HepG2 (cell line): ENCODE data around the gene FAM229A. TPM values are rescaled to one million over a fixed set of nuclear protein-coding genes. Genes with fewer than 3 reads are reported as not detected.

Experiments used
- FOXO1 ChIP-seq: sonication (generic); formaldehyde crosslinking; IDR thresholded peaks from 2 replicates; pipeline ENCODE4 v1.4.0; 2020; ENCODE audit warnings: missing genetic modification reagents
- NFRKB ChIP-seq: fragments of 450-650 bp; IDR thresholded peaks from 2 replicates; pipeline ENCODE4 v1.6.1; 2017
- SP1 ChIP-seq, 2 experiments: fragments of 450-650 bp in 1 of 2; sonication (generic) in 1 of 2; formaldehyde crosslinking in 1 of 2; IDR thresholded peaks; 2 replicates each; pipeline versions ENCODE4 v1.4.0 to v1.6.1; 2016 to 2020; ENCODE audit warnings: missing genetic modification reagents in 1 of 2
- TGIF2 ChIP-seq: IDR thresholded peaks from 2 replicates; pipeline ENCODE4 v1.6.1; 2016; ENCODE audit warnings: control low read depth, missing compliant biosample characterization
- ZBTB7A ChIP-seq: sonication (generic); formaldehyde crosslinking; IDR thresholded peaks from 2 replicates; pipeline ENCODE4 v1.8.0; 2022; ENCODE audit warnings: mild to moderate bottlenecking, missing genetic modification reagents
- ZNF292 ChIP-seq: sonication (generic); formaldehyde crosslinking; IDR thresholded peaks from 2 replicates; pipeline ENCODE4 v1.8.1; 2022; ENCODE audit warnings: mild to moderate bottlenecking, low read depth, missing genetic modification reagents, borderline replicate concordance
- ZNF30 ChIP-seq: sonication (generic); formaldehyde crosslinking; IDR thresholded peaks from 2 replicates; pipeline ENCODE4 v1.5.0; 2020; ENCODE audit warnings: mild to moderate bottlenecking, missing genetic modification reagents
- ZNF510 ChIP-seq: sonication (generic); formaldehyde crosslinking; IDR thresholded peaks from 2 replicates; pipeline ENCODE4 v1.4.0; 2020; ENCODE audit warnings: low read depth, mild to moderate bottlenecking, missing genetic modification reagents
- ZNF550 ChIP-seq: sonication (generic); formaldehyde crosslinking; IDR thresholded peaks from 2 replicates; pipeline ENCODE4 v1.4.0; 2020; ENCODE audit warnings: mild to moderate bottlenecking, missing genetic modification reagents, borderline replicate concordance
- polyA plus RNA-seq, 8 experiments: library from polyadenylated mRNA; depleted of rRNA in 3 of 8; stranded (reverse) in 7 of 8; unstranded in 1 of 8; fragments of >200 nt; fragmentation: Illumina TruSeq in 4 of 8; extraction: Trizol in 4 of 8; gene quantifications; 2 replicates each; pipeline versions ENCODE4 v1.2.1 to v1.2.3, GENCODE V29; 2011 to 2016; ENCODE audit warnings: low read depth in 4 of 8, missing spikeins in 1 of 8, mixed read lengths in 1 of 8; ENCODE audit not compliant: insufficient read depth in 1 of 8
- total RNA-seq, 5 experiments: library from RNA; depleted of rRNA; stranded (reverse); fragments of >200 nt; fragmentation: Illumina TruSeq; extraction: Trizol; gene quantifications; 2 replicates each; pipeline ENCODE4 v1.2.3, GENCODE V29; 2016; ENCODE audit warnings: low read depth in 1 of 5
- TF ChIP-seq, protein P1 (sequence below): sonication (generic); formaldehyde crosslinking; IDR thresholded peaks from 2 replicates; pipeline ENCODE4 v1.8.0; 2022; ENCODE audit warnings: low read depth, missing genetic modification reagents
- TF ChIP-seq, protein P2 (sequence below): sonication (generic); formaldehyde crosslinking; IDR thresholded peaks from 2 replicates; pipeline ENCODE4 v1.4.0; 2020; ENCODE audit warnings: missing genetic modification reagents
- TF ChIP-seq, protein P3 (sequence below): sonication (generic); formaldehyde crosslinking; IDR thresholded peaks from 2 replicates; pipeline ENCODE4 v1.4.0; 2020; ENCODE audit warnings: missing genetic modification reagents, mild to moderate bottlenecking, borderline replicate concordance
- TF ChIP-seq, protein P4 (sequence below): sonication (generic); formaldehyde crosslinking; IDR thresholded peaks from 2 replicates; pipeline ENCODE4 v1.5.1; 2020; ENCODE audit warnings: mild to moderate bottlenecking, missing genetic modification reagents
- TF ChIP-seq, protein P5 (sequence below): sonication (generic); formaldehyde crosslinking; IDR thresholded peaks from 2 replicates; pipeline ENCODE4 v1.4.0; 2020; ENCODE audit warnings: missing genetic modification reagents

Gene FAM229A
- total and polyA plus RNA-seq, 2 of the 13 experiments (the other 11 are each of a cell fraction or from before 2014, with no cell fraction given) = 3.2 to 17.6 TPM

DNA sequence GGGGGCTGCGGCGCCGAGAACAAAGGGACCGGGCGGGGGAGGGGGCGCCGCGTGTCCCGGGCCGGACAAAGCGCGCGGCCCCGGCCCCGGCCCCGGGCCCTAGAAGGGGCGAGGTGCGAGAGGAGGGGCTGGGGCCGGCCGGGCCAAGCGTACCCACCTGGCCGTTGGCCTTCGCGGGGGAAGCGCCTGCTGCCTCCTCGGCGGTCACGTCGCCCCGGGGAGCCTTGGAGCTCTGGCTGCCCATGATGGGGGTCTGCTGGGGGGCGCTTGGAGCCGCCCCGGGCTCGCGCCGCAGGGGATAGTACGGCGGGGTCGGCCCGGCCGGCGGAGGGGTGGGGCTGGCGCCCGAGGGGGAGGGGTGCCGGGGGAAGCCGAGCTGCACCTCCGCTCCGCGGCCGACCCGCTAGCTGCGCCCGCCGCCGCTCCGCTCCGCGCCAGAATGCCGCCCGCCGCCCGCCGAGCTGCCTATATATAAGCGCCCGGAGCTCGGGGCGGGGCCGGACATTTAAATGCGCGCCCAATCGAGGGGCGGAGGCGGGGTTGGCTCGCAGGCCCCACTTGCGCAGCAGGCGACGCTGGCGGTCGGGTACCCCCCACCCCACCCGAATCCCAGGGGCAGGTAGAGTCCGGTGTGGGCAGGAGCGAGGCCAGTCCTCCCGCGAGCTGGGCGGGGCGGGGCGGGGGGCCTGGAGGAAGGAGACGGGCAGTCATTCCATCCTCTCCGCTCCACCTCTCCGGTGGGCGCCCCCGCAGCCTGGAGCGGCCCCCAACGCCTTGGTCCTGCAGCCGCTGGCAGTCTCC lies 26.3 kb downstream of the FAM229A start, which contains the start of gene MARCKSL1 (continued):
- TF ChIP-seq, protein P1, sequence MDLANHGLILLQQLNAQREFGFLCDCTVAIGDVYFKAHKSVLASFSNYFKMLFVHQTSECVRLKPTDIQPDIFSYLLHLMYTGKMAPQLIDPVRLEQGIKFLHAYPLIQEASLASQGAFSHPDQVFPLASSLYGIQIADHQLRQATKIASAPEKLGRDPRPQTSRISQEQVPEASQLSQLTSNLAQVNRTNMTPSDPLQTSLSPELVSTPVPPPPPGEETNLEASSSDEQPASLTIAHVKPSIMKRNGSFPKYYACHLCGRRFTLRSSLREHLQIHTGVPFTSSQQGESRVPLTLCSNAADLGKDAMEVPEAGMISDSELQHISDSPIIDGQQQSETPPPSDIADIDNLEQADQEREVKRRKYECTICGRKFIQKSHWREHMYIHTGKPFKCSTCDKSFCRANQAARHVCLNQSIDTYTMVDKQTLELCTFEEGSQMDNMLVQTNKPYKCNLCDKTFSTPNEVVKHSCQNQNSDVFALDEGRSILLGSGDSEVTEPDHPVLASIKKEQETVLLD (CRISPR knock-in tag) = peak; percentile 46; the same call in 1 of the 2 replicates
- TF ChIP-seq, protein P2, sequence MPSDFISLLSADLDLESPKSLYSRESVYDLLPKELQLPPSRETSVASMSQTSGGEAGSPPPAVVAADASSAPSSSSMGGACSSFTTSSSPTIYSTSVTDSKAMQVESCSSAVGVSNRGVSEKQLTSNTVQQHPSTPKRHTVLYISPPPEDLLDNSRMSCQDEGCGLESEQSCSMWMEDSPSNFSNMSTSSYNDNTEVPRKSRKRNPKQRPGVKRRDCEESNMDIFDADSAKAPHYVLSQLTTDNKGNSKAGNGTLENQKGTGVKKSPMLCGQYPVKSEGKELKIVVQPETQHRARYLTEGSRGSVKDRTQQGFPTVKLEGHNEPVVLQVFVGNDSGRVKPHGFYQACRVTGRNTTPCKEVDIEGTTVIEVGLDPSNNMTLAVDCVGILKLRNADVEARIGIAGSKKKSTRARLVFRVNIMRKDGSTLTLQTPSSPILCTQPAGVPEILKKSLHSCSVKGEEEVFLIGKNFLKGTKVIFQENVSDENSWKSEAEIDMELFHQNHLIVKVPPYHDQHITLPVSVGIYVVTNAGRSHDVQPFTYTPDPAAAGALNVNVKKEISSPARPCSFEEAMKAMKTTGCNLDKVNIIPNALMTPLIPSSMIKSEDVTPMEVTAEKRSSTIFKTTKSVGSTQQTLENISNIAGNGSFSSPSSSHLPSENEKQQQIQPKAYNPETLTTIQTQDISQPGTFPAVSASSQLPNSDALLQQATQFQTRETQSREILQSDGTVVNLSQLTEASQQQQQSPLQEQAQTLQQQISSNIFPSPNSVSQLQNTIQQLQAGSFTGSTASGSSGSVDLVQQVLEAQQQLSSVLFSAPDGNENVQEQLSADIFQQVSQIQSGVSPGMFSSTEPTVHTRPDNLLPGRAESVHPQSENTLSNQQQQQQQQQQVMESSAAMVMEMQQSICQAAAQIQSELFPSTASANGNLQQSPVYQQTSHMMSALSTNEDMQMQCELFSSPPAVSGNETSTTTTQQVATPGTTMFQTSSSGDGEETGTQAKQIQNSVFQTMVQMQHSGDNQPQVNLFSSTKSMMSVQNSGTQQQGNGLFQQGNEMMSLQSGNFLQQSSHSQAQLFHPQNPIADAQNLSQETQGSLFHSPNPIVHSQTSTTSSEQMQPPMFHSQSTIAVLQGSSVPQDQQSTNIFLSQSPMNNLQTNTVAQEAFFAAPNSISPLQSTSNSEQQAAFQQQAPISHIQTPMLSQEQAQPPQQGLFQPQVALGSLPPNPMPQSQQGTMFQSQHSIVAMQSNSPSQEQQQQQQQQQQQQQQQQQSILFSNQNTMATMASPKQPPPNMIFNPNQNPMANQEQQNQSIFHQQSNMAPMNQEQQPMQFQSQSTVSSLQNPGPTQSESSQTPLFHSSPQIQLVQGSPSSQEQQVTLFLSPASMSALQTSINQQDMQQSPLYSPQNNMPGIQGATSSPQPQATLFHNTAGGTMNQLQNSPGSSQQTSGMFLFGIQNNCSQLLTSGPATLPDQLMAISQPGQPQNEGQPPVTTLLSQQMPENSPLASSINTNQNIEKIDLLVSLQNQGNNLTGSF = peak; percentile 50; the same call in 1 of the 2 replicates
- TF ChIP-seq TGIF2 (no peak), NFRKB (no peak), ZNF30 (CRISPR knock-in tag) (no peak), ZNF292 (no peak), ZNF510 (CRISPR knock-in tag) (0 out of 2 replicates have a peak, but pooled peaks have one; percentile 64), ZBTB7A (CRISPR knock-in tag) (no peak), FOXO1 (no peak; the same call in 1 of the 2 replicates), SP1 (IDR thresholded peaks at IDR 0.05) (no peak), SP1 (CRISPR knock-in tag; IDR thresholded peaks at IDR 0.05) (peak; percentile 40), ZNF550 (CRISPR knock-in tag) (no peak)
- TF ChIP-seq, protein P3, sequence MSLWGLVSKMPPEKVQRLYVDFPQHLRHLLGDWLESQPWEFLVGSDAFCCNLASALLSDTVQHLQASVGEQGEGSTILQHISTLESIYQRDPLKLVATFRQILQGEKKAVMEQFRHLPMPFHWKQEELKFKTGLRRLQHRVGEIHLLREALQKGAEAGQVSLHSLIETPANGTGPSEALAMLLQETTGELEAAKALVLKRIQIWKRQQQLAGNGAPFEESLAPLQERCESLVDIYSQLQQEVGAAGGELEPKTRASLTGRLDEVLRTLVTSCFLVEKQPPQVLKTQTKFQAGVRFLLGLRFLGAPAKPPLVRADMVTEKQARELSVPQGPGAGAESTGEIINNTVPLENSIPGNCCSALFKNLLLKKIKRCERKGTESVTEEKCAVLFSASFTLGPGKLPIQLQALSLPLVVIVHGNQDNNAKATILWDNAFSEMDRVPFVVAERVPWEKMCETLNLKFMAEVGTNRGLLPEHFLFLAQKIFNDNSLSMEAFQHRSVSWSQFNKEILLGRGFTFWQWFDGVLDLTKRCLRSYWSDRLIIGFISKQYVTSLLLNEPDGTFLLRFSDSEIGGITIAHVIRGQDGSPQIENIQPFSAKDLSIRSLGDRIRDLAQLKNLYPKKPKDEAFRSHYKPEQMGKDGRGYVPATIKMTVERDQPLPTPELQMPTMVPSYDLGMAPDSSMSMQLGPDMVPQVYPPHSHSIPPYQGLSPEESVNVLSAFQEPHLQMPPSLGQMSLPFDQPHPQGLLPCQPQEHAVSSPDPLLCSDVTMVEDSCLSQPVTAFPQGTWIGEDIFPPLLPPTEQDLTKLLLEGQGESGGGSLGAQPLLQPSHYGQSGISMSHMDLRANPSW (CRISPR knock-in tag) = peak; percentile 41; the same call in 1 of the 2 replicates
- TF ChIP-seq, protein P4, sequence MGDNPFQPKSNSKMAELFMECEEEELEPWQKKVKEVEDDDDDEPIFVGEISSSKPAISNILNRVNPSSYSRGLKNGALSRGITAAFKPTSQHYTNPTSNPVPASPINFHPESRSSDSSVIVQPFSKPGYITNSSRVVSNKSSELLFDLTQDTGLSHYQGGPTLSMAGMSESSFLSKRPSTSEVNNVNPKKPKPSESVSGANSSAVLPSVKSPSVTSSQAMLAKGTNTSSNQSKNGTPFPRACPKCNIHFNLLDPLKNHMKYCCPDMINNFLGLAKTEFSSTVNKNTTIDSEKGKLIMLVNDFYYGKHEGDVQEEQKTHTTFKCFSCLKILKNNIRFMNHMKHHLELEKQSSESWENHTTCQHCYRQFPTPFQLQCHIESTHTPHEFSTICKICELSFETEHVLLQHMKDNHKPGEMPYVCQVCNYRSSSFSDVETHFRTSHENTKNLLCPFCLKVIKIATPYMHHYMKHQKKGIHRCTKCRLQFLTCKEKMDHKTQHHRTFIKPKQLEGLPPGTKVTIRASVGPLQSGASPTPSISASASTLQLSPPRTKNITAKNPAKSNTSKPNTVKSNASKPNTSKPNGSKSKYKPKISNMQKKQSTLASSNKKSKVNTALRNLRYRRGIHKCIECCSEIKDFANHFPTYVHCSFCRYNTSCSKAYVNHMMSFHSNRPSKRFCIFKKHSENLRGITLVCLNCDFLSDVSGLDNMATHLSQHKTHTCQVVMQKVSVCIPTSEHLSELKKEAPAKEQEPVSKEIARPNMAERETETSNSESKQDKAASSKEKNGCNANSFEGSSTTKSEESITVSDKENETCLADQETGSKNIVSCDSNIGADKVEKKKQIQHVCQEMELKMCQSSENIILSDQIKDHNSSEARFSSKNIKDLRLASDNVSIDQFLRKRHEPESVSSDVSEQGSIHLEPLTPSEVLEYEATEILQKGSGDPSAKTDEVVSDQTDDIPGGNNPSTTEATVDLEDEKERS (CRISPR knock-in tag) = no peak
- TF ChIP-seq, protein P5, sequence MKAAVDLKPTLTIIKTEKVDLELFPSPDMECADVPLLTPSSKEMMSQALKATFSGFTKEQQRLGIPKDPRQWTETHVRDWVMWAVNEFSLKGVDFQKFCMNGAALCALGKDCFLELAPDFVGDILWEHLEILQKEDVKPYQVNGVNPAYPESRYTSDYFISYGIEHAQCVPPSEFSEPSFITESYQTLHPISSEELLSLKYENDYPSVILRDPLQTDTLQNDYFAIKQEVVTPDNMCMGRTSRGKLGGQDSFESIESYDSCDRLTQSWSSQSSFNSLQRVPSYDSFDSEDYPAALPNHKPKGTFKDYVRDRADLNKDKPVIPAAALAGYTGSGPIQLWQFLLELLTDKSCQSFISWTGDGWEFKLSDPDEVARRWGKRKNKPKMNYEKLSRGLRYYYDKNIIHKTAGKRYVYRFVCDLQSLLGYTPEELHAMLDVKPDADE (CRISPR knock-in tag) = 0 out of 2 replicates have a peak, but pooled peaks have one; percentile 41
